K562 (cell line): ENCODE results near the gene FCRL2. TPM values are rescaled to one million over a fixed set of nuclear protein-coding genes. Genes with fewer than 3 reads are reported as not detected.
"Not testable (repeated sequence)": the region's sequence is repeated elsewhere in the genome, so short reads cannot be mapped to it uniquely, and the experiment has no call there.

Experiments used
- ATAC-seq: fragments of 200-7000 bp; cut with Tn5 transposase; 3 replicates; pipeline ENCODE4 v1.9.1; 2020; ENCODE audit warnings: moderate library complexity
- BruUV-seq: library from RNA; stranded (reverse); fragments of 400-500 nt; replicated peaks from 2 replicates; lab custom pipeline; 2021; lab: Mats Ljungman, UMichigan
- CTCF ChIA-PET: fragments of 300-600 bp; formaldehyde crosslinking; extraction: SDS; loops from one replicate; lab custom pipeline; 2021; ENCODE audit warnings: low intra/inter-chr PET ratio; lab: Yijun Ruan, JAX
- POLR2A ChIA-PET: fragments of 300-600, 350-650 bp; sonication (Branson Sonifier 250); formaldehyde crosslinking; extraction: SDS; loops from one replicate; lab custom pipeline; 2021; ENCODE audit warnings: antibody characterized with exemption, inconsistent platforms; lab: Yijun Ruan, JAX
- DNase-seq, 4 experiments: peaks; one replicate each; pipeline versions ENCODE4 v3.0.0 to v3.0.0-alpha.2; 2011 to 2018; ENCODE audit warnings: low spot score in 3 of 4, mixed read lengths in 3 of 4; ENCODE audit errors: extremely low read depth in 1 of 4
- FAIRE-seq: peaks from 2 replicates; lab custom pipeline; 2011; peaks lifted over from hg19 to GRCh38; lab: Jason Lieb, UNC
- H2AFZ ChIP-seq: 2 replicates; pipeline ENCODE4 v1.6.0; 2011; ENCODE audit warnings: low read depth, low read length, control low read depth, inconsistent platforms
- H3K27ac ChIP-seq: fragments of 200-600 bp; 3 replicates; pipeline ENCODE4 v1.8.0; 2011; ENCODE audit warnings: low read depth, mild to moderate bottlenecking, control low read depth, inconsistent platforms, low read length, moderate library complexity, mixed read lengths; ENCODE audit errors: extremely low read depth
- H3K27me3 ChIP-seq, 2 experiments: fragments of 300-600 bp in 1 of 2; 2 replicates in 1 of 2; 3 replicates in 1 of 2; pipeline versions ENCODE4 v1.6.0 to v1.8.0; 2011; ENCODE audit warnings: inconsistent platforms in 2 of 2, low read length in 2 of 2, mild to moderate bottlenecking in 1 of 2, mixed read lengths in 1 of 2, moderate library complexity in 1 of 2; ENCODE audit not compliant: control insufficient read depth in 2 of 2, insufficient read depth in 2 of 2
- H3K36me3 ChIP-seq: fragments of 300-600 bp; 3 replicates; pipeline ENCODE4 v1.8.0; 2011; ENCODE audit warnings: mild to moderate bottlenecking, low read length, inconsistent platforms; ENCODE audit not compliant: control insufficient read depth, insufficient read depth
- H3K4me1 ChIP-seq, 2 experiments: fragments of 200-600 bp in 1 of 2; replicated peaks in 1 of 2; 2 replicates in 1 of 2; 3 replicates in 1 of 2; pipeline versions ENCODE4 v1.5.1 to v1.8.0; 2011; ENCODE audit warnings: inconsistent platforms in 2 of 2, low read length in 2 of 2, mild to moderate bottlenecking in 1 of 2, mixed read lengths in 1 of 2, moderate library complexity in 1 of 2; ENCODE audit not compliant: control insufficient read depth in 2 of 2, insufficient read depth in 2 of 2
- H3K4me2 ChIP-seq: 2 replicates; pipeline ENCODE4 v1.6.1; 2011; ENCODE audit warnings: low read length, control low read depth, inconsistent platforms, mixed read lengths; ENCODE audit not compliant: insufficient read depth
- H3K4me3 ChIP-seq: fragments of 200-600 bp; sonication (generic), shearing (Covaris generic); 2 replicates; pipeline ENCODE4 v1.5.1; 2016; ENCODE audit warnings: control low read depth, inconsistent platforms
- H3K79me2 ChIP-seq: fragments of 200-600 bp; 3 replicates; pipeline ENCODE4 v1.8.0; 2011; ENCODE audit warnings: low read length, inconsistent platforms; ENCODE audit not compliant: control insufficient read depth, insufficient read depth
- H3K9ac ChIP-seq, 2 experiments: 2 replicates each; pipeline versions ENCODE4 v1.6.0 to v1.6.1; 2011; ENCODE audit warnings: low read depth in 2 of 2, low read length in 2 of 2, control low read depth in 1 of 2, inconsistent platforms in 1 of 2, mild to moderate bottlenecking in 1 of 2, mixed read lengths in 1 of 2; ENCODE audit not compliant: insufficient read depth in 1 of 2
- H3K9me1 ChIP-seq: one replicate; pipeline ENCODE4 v1.6.0; 2011; ENCODE audit warnings: inconsistent platforms, mild to moderate bottlenecking, low read length, moderate library complexity; ENCODE audit not compliant: control insufficient read depth, insufficient read depth
- H3K9me3 ChIP-seq: replicated peaks from 2 replicates; pipeline ENCODE4 v1.5.1; 2011; ENCODE audit warnings: low read depth, low read length, inconsistent platforms; ENCODE audit not compliant: control insufficient read depth, insufficient read depth
- H4K20me1 ChIP-seq: replicated peaks from 2 replicates; pipeline ENCODE4 v1.6.1; 2011; ENCODE audit warnings: low read length, inconsistent platforms, mixed read lengths; ENCODE audit not compliant: control insufficient read depth, insufficient read depth
- CBX1 ChIP-seq: sonication (generic); IDR thresholded peaks from 2 replicates; pipeline ENCODE4 v1.6.1; 2016; ENCODE audit warnings: antibody characterized with exemption, low read depth, mild to moderate bottlenecking
- CCNT2 ChIP-seq: IDR thresholded peaks from 2 replicates; pipeline ENCODE4 v1.6.1; 2011; ENCODE audit warnings: borderline replicate concordance, low read depth, mild to moderate bottlenecking, moderate library complexity, mixed read lengths, low read length; ENCODE audit not compliant: insufficient read length; ENCODE audit errors: extremely low read depth
- NFE2 ChIP-seq: IDR thresholded peaks from 2 replicates; pipeline ENCODE4 v1.6.1; 2014; ENCODE audit warnings: antibody characterized with exemption, low read depth
- STAT5B ChIP-seq: fragments of 250-450 bp; sonication (Bioruptor Pico); IDR thresholded peaks from 2 replicates; pipeline ENCODE4 v1.8.0; 2021; ENCODE audit warnings: mild to moderate bottlenecking, inconsistent platforms
- WHSC1 ChIP-seq: IDR thresholded peaks from one replicate; pipeline ENCODE4 v1.6.1; 2012; ENCODE audit warnings: low read length, control low read depth, inconsistent platforms
- WGBS: fragments of 100-300 bp; shearing (Covaris generic); methylation state at CpG from one replicate; pipeline ENCODE4 v1.1.6; 2016; ENCODE audit warnings: low coverage, mixed read lengths; ENCODE audit not compliant: insufficient coverage; ENCODE audit errors: missing lambda C conversion rate; 5-methylcytosine and 5-hydroxymethylcytosine counted together
- in situ Hi-C: fragments of 300-500 bp; cut with MboI; formaldehyde crosslinking; loops from 4 replicates; pipeline ENCODE4 v1.15.0; 2018; ENCODE audit warnings: inconsistent platforms, mixed read lengths
- intact Hi-C: fragments of 100-400 bp; cut with micrococcal nuclease; formaldehyde crosslinking; loops from 2 replicates; pipeline ENCODE4 v1.14.2; 2022
- polyA plus RNA-seq, 8 experiments: library from polyadenylated mRNA; depleted of rRNA in 4 of 8; stranded (reverse) in 5 of 8; unstranded in 3 of 8; fragments of >200 nt; fragmentation: Nextera tagmentation in 2 of 8; fragmentation: Illumina TruSeq in 1 of 8; extraction: Ambion mirVana in 2 of 8; extraction: Trizol in 1 of 8; gene quantifications; 2 replicates each; pipeline versions ENCODE4 v1.2.1 to v1.2.3, GENCODE V29; 2011 to 2014; ENCODE audit warnings: inconsistent platforms in 1 of 8, missing spikeins in 1 of 8
- total RNA-seq, 7 experiments: library from RNA; depleted of rRNA in 6 of 7; stranded (reverse); fragments of >200 nt in 6 of 7; fragmentation: Illumina TruSeq in 2 of 7; extraction: Trizol in 2 of 7; gene quantifications; 2 replicates each; pipeline versions ENCODE4 v1.2.1 to v1.2.3, GENCODE V29; 2011 to 2021; ENCODE audit warnings: low replicate concordance in 1 of 7

Gene FCRL2
- total and polyA plus RNA-seq, 9 of the 15 experiments (the other 6 are each of a cell fraction or from before 2014, with no cell fraction given) = not detected

- ChIA-PET CTCF (no interaction called here), POLR2A (no interaction called here)
- TF ChIP-seq WHSC1 = no peak
- no peak for TF ChIP-seq STAT5B (CRISPR knock-in tag)
- no peak for TF ChIP-seq NFE2
- no peak overlapping the region for H3K27ac ChIP-seq
- intact Hi-C loops (no loop called here), in situ Hi-C loops (no loop called here)
- FAIRE-seq = no peak
- 0% methylated on average over 1 of the region's 3 CpGs for WGBS
- H4K20me1 ChIP-seq = no peaks in the 10 kb centered on the region
- H3K27me3 ChIP-seq = no peaks in the 10 kb centered on the region
- no peaks in the 10 kb centered on the region for H3K9me3 ChIP-seq
- H2AFZ ChIP-seq = no peak overlapping the region
- no peak overlapping the region for H3K9ac ChIP-seq
- H3K4me3 ChIP-seq = no peak overlapping the region
- no peak overlapping the region for H3K4me2 ChIP-seq
- BruUV-seq = no TSS peak
- no peak for DNase-seq
- no peaks in the 10 kb centered on the region for H3K4me1 ChIP-seq
- H3K9me1 ChIP-seq = no peaks in the 10 kb centered on the region
- H3K79me2 ChIP-seq = no peaks in the 10 kb centered on the region
- no peak for ATAC-seq
- no peaks in the 10 kb centered on the region for H3K36me3 ChIP-seq
Observed at GRCh38 chr1:157748262-157748817, 28.6 kb downstream of the FCRL2 start.

DNA sequence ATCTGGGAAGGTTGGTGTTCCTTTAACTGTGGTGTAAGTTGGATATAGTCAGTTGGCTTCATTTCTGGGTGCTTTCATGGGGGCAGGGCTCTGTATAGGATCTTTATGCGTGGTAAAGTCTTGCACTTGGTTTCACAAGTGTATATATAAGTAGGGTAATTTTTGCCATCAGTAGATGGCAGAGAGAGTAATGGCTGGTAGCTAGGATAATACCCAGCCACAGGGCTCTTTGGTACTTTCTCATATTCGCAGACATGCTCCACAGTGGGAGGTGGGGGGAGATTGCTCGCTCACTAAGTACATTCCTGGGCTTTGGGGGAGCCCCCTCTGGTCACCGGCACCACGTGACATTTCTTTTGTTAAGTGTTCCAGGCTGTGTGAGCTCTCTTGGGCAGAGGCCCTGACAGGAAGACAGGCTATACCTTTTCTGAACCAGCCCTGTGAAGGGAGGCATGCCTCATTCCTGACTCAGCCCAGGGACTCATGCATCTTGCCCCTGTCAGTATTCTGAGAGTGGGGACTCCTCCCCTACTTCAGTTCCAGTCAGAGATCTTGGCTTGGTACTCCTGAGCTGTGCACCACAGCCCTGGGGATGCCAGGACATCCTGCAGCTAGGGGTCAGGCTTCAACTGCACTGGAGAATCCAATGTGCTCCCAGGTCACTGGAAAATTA is 37.6 kb downstream of the FCRL2 start:
- H3K27ac ChIP-seq = no peak overlapping the region

DNA sequence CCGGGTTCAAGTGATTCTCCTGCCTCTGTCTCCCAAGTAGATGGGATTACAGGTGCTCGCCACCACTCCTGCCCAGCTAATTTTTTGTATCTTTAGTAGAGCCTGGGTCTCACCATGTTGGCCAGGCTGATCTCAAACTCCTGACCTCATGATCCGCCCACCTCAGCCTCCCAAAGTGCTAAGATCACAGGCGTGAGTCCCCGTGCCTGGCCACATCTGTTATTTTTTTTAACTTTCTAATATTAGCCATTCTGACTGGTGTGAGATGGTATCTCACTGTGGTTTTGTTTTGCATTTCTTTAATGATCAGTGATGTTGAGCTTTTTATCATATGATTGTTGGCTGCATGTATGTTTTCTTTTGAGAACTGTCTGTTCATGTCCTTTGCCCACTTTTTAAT is 40.9 kb downstream of the FCRL2 start:
- intact Hi-C loops, BruUV-seq, POLR2A ChIA-PET, H3K4me3 ChIP-seq, H3K36me3 ChIP-seq, ATAC-seq, H3K9ac ChIP-seq, H3K9me1 ChIP-seq, H3K79me2 ChIP-seq, H3K4me1 ChIP-seq, H3K4me2 ChIP-seq, DNase-seq, H3K27me3 ChIP-seq, H3K9me3 ChIP-seq, H4K20me1 ChIP-seq, H2AFZ ChIP-seq, H3K27ac ChIP-seq, in situ Hi-C loops, CTCF ChIA-PET, FAIRE-seq: not testable (repeated sequence)
- 2% methylated on average over 4 of the region's 5 CpGs for WGBS

More for the DNA sequence above, 37.6 kb downstream of the FCRL2 start:
- no peak for FAIRE-seq
- in situ Hi-C loops (no loop called here), intact Hi-C loops (no loop called here)
- H3K9me3 ChIP-seq = no peaks in the 10 kb centered on the region
- TF ChIP-seq CBX1 (no peak), CCNT2 (no peak)
- H3K9ac ChIP-seq = no peak overlapping the region
- H2AFZ ChIP-seq = no peak overlapping the region
- H3K4me3 ChIP-seq = no peak overlapping the region
- H3K27me3 ChIP-seq = no peaks in the 10 kb centered on the region
- POLR2A ChIA-PET = no interaction called here
- BruUV-seq = no TSS peak
- 1% methylated on average over 5 of the region's 5 CpGs for WGBS
- DNase-seq = no peak
- H3K79me2 ChIP-seq = no peaks in the 10 kb centered on the region
- no peaks in the 10 kb centered on the region for H3K9me1 ChIP-seq
- no peaks in the 10 kb centered on the region for H3K36me3 ChIP-seq
- no peak for ATAC-seq
- no peaks in the 10 kb centered on the region for H4K20me1 ChIP-seq
- CTCF ChIA-PET = no interaction called here
- no peak overlapping the region for H3K4me2 ChIP-seq
- no peaks in the 10 kb centered on the region for H3K4me1 ChIP-seq
